NCI-H2196 treated with DMSO at 0.1 percent for 48 hours (cell line): ENCODE results near the gene SH3RF3.

Experiments used
- DNase-seq: peaks from one replicate; lab custom pipeline; 2025; ENCODE audit not compliant: unreplicated experiment; lab: John Stamatoyannopoulos, UW

Gene SH3RF3

DNA sequence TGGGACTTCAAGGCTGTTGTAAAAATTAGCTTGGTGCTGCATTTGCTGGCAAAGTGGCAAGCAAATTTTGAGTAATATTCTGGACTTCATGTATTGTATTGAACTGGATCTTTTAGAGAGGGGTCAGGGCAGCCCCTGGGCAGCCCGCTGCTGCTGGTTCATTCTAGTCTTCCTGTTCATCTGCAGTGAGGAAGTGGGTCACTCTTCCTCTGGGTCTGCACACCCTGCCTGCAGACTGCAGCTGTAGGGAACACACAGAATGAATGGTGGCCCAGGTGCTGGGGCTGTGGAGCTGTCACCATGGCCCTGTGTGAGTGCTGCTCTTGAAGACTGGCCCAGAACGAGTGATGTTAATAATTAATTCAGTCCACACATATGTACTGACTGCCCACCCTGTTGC lies 9.4 kb downstream of the SH3RF3 start:
- no peak for DNase-seq

DNA sequence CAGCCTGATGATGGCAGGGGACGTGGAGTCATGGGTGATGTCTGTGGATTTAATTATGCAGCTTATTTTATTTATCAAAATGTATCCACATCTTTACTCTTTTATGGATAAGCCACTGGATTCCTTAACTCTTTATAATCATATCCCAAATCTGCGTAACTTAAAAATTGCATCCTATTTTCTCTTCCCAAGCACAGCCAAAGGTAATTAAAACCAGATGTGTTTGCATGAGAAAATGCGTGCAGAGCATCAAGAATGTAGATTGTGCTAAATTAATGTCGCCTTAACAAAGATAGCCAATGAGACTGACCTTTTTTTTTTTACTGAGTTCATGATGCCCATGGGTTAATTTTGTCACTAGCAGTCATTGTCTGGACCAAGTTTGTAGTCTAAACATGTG lies 10.0 kb downstream of the SH3RF3 start:
- no peak for DNase-seq

DNA sequence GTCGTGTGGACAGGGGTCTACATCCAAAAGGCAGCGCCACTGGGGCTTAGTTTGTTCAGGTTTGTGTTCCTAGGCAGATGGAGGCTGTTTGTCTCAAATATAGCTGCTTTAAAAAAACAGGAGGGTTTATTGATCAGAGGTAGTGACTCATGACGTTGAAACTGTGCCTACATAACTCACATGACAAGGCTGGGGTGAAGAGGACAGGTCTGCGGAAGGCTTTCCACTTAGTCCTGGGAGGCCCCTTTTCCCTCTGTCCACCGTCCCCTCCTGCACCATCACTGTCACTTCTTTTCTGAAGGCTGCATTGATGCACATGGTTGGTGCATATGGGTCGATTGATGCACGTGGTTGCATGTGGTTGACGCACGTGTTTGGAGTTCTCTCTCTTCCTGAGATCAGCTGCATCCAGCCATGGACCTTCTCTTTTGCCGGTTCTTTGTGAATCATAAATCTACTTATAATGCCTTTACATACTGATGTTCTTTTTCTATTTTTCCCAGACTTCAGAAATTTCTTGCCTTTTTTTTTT lies 10.9 kb downstream of the SH3RF3 start:
- DNase-seq: no peak

DNA sequence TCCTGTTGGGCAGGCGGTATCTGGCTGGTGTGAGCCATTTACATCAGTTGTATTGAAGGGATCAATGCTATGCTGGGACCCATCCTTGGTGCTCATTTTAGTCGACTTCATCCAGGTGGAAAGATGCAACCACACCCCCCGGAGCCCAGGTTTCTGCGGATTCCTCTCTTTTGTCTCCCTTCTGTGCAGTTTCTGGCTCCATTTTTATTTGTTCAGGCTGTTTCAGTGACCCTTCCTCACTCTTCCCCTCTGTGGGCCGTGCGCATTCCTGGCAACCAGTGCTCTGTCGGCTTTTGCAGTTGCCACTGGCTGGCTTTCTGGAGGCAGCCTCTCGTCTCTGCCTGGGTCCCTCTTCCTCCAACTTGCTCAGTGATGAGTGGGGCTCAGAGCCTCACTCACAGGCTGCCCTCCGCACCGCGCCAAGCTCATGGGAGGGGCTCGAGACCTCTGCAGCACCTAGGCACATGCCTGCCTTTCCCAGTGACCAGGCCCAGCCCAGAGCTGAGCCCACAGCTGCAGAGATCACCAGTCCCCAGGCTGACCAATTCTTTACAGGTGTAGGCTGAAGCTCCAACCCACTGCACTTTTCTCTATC lies 12.1 kb downstream of the SH3RF3 start:
- DNase-seq: no peak

DNA sequence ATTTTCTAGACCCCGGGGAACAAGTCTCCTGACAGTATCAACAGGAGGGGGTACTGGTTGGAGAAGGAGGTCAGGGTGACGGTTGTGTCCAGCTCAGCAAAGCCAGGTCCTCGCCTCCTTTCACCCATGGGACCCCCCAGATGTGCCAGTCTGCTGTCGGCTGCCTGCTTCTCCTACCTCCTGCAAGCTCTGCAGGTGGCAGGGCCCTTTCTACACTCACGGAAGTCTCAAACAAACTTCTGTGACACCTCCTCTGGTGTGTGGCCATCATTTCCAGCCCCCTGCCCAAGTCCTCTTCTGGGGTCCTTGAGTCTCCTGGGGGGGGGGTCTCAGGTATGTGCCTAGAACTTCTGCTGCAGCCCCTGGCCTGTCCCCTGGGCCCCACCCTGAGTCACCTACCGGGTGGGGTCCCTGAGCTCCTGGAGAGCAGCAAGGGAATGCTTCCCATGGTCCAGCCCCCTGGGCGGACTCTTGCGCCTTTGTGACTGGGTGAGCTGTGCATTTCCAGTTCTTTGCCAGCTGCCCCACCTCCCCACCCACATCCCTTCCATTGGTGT lies 12.8 kb downstream of the SH3RF3 start:
- DNase-seq: no peak

DNA sequence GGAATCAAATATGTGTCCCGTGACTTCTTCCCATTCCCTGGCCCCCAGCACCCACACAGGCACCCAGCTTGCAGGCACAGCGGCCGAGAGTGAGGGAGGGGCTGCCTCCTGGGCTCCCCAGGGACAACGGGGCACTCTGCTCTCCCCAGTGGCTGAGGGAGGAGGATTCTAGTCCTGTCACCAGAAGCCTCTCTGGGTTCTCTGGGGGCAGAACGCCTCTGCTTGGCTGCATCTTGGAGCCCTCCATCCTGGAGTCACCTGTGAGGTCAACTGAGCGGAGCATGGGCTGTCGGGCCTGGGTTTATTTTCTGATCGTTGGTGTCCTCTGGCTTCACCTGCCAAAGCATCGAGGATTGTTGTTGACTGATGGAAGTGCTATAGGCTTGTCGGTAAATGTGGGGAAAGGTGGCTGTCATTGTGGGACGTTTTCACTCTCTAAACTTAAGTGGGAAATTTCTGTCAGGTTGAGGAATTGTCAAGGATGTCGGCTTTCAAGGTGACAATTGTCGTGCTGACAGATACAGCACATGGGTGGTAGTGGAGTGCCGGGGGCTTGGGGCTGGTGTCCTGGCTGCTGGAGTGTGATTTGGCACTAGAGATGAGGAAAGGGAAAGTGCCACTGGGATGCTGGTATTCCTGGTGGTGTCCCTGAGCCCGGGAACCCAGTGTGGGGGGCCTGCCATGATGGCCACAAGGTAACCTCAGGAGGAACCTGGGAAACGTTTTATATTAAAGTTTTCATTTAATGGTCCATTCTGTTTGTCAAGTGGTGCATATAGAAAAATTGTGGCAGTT lies 13.6 kb downstream of the SH3RF3 start:
- no peak for DNase-seq

DNA sequence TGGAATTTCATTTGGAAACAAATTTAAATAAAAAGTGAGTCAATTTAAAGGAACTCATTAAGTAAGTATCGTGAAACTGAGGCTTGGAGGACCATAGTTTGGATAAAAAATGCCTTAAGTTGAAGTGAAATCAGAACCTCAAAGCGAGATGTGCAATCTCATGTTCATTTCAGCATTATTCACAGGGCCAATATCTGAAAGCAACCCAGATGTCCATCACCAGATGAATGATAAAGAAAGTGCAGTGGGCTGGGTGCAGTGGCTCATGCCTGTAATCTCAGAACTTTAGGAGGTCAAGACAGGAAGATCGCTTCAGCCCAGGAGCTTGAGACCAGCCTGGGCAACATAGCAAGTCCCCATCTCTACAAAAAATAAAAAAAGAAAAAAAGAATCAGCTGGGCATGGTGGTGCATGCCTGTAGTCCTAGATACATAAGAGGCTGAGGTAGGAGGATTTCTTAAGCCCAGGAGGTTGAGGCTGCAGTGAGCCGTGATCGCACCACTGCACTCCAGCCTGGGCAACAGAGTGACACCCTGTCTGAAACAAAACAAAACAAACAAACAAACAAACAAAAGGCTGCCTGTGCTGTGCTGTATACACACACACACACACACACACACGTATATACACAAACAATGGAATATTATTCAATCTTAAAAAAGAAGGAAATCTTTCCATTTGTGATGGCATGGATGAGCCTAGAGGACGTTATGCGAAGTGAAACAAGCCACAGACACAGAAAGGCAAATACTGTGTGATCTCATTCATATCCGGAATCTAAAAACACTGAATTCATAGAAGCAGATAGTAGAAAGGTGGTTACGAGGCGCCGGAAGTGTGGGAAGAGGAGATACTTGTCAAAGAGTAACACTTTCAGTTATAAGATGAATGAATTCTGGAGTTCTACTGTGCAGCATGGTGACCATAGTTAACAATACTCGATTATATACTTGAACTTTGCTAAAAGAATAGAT lies 14.5 kb downstream of the SH3RF3 start:
- DNase-seq: no peak

DNA sequence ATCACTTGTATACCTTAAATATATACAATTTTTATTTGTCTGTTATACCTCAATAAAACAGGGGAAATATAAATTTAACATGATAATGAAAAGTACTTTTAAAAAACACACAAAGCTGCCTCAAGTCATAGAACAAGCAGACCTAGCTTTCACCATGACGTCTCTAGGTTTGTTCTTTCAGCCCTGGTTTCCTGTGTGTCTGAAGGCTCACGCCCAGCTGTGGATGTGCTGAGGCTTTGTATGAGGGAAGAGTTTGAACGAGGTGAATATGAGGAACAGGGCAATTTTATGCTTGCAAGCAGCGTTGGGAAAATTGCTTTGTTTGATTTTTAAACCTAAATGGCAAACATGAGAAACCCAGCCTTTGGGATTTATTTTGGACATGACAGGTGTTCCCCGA lies 15.3 kb downstream of the SH3RF3 start:
- DNase-seq: no peak

DNA sequence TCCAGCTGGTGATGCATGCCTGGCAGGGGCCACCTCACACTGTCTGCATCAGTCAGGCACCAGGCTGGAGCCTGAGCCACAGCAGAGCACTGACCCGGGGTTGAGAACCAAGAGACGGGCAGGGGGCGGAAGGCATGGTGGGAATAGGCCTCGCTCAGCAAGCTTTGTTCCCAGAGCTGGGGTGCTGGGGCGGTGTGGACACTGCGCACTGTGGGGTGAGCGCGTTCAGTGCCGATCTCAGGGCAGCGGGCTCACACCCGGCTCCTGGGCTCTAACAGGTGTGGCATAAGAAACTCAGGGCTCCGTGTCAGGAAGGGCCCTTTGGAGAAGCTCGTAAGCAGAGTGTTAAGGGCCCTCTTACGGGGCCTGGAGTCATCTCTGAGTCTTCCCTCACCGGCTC lies 15.7 kb downstream of the SH3RF3 start:
- DNase-seq: no peak

DNA sequence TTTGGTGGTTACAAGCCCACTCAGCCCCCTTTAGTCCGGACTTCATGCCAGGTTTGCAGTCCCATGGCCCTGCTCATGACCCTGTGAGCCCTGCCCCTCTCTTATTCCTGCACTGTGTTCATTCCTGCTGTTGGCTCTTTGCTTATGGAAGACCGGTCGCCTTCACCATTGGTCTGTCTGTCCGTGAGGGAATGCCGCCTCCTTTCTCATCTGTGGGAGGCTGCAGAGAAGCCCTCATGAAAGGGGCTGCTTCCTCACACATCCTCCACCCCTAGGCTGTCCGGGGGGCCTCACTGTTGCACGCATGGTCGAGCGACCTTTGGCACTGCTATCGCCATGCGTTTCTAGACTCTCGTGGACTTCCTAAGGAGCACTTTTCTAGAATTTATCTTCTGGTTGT lies 16.3 kb downstream of the SH3RF3 start:
- no peak for DNase-seq

DNA sequence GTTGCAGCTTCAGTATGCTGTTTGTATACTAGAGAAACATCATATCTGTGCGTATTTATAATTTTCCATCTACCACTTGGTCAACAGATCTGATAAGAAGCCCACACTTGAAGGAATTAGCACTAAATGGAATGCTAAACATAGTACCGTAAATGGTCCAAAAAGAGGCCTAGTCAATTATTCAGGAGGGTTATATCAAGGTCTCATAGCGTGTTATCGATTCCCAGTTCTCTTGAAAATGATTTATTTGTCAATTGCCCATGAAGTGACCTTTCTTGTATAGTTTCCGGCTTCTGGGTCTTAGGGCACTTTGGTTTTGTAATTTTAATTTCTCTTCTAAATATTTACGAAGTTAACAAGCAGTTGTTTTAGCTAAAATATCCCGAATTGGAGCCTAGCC lies 18.4 kb downstream of the SH3RF3 start:
- no peak for DNase-seq

DNA sequence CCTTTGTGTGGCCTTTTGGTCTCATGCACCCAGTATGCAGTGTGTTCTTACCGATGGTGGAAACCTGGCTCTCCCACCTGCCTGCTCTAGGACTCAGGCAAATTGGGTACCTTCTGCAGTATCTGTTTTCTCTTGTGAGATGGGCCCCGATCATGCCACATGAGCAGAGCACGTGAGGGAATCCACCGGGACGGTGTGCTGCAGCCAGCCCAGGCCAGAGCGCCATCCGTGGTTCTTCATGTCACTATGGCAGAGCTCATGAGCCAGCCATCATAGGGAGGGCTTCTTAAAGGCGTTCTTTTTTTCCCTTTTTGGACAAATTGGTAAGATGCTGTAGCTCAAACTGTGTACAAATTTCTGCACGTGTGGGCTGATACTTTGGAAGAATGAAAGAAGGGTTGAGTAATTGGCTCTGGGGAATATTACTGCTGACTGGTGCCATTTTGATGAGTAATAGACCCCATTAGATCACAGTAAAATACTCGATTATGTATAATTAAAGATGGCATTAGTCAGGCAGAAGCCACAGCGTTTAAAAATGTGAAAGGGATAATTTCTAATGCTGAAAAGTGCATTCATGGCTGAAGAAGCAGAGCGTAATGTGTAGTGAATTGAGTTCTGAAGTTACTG lies 19.2 kb downstream of the SH3RF3 start:
- no peak for DNase-seq

DNA sequence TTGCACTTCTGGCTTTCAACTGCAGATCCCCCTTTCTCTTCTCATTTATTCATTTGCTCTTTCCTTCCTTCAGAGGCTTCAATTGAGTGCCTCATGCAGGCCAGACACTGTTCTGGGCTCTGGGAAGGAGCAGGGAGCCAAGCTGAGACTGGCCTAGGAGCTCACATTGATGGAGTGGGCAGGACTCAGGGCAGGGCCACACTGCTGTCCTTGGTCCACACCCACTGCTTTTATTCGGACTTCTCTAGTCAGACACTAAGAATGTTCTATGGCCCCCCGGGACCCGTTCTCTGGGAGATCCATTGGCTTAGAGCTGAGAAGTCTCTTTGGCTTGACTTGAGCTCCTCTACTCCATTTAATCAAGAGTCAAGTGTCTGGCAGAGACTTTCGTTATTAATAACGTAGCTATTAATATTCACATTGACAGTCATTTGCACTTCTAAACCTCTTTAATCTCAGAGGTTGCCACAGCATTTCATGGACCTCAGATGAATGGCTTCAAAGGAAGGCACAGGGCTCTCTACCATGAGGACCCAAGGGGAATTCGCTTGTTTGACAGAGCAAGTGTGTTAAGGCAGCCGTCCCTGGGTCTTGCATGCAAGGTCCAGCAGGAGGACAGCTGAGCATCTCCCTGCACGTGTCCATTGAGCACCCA lies 20.1 kb downstream of the SH3RF3 start:
- no peak for DNase-seq

DNA sequence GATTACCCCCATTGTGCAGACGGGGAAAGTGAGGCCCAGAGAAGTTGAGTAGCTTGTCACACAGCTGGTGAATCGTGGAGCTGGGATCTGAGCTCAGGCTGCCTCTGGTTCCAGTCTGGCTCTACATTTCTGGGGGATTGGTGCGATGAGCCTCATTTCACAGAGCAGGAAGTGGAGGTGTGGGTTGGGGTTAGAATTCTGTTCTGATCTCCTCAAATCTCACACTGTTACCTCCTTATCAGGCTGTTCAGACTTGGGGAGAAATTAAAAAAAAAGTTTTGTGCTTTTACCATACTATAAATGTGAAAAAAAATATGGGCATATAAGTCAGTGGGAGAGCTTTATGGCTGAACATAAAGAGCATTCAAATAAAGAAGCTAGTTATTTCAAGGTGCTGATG lies 21.6 kb downstream of the SH3RF3 start:
- no peak for DNase-seq

DNA sequence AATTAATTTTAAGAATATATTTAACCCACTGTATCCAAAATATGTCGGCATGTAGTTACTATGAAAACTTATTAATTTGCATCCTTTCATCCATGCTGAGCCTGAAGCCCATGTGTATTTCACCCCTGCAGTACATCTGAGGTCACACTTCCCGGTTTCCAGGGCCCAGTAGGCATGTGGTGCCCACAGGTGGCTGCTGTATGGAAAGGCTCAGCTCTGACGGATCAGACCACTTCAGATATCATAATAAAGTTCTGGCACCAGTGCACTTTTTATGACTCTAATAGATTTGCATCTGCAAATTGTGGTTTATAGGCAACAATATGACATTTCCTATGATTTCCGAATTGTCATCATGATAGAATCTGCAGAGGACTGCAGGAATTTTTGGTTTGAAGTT lies 22.5 kb downstream of the SH3RF3 start:
- DNase-seq: no peak

DNA sequence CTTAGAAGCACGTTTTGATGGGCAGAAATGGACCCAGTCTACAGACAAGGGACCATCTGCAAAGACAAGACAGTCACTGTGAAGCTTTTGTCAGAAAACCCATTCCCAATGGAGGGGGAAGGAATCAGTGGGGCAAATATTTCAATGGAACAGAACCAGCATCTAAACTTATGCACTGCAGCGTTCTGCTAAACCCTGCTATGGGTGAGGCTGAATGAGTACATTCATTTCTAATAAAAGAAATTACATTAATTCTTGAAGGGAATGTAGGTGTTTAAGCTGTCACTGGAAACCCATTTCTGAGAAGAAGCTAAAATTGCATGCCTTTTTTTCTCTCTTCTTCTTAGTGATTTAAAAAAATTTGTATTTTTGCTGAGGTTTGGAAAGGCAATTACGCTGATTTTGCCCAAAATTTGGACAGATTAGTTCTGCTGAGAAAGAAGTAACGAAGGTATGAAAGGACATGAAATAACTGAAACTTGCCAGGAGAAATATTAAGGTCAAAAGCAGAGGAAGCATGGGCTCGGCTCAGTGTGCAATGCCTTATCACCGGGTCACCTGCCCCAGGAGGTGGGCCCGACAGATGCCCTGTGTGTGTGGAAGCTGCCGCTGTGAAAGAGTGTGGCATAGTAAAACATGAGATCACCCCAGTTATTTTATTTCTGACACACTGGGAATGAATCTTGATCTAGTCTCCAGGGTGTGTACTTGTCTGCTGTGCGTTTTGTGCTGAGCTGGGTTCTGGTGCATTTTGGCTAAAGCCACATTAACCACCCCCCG lies 24.2 kb downstream of the SH3RF3 start:
- DNase-seq: no peak

DNA sequence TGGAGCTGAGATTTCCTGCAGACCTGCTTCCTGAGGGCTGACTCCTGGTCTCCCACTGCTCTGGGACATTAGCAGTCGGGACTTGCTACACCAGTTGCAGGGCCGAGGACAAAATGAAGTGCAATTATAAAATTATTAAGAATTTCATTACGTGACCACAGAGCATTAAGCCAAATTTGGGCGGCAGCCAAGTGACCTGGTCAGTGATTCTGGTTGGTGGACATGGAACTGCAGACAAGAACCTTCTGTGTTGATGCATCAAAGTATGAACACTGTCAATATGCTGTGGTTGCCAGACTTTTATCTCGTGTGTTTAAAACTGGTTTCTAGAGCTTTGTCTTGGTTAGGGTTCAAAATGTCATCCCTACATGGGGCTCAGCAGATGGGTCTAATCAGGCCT lies 24.8 kb downstream of the SH3RF3 start:
- DNase-seq: no peak

DNA sequence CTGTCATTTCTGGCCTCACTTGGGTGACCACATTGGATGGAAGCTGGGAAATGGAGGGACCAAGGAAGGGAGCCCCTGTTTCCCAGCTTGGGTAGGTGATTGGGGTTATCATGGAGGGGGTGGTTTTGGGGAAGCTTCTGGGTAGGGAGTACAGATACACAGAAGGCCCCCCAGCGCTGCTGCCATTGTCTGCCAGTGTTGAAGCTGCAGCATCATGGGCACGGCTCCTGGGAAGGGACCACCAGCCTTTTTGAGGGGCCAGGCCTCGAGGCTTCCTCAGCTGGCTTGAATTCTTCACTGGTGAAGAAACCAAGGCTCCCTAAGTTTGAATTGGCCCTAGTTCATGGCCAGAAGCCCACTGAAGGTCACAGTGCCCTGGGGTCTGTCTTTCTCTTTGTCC lies 25.2 kb downstream of the SH3RF3 start:
- no peak for DNase-seq
